ENCODE measurements around the gene ALG1. TPM values are rescaled to one million over a fixed set of nuclear protein-coding genes. Genes with fewer than 3 reads are reported as not detected.
"Not testable (repeated sequence)": the region's sequence is repeated elsewhere in the genome, so short reads cannot be mapped to it uniquely, and the experiment has no call there.

ALG1 gene
- total RNA-seq, 1 experiment from 2014 or later, result 14.9 TPM

DNA sequence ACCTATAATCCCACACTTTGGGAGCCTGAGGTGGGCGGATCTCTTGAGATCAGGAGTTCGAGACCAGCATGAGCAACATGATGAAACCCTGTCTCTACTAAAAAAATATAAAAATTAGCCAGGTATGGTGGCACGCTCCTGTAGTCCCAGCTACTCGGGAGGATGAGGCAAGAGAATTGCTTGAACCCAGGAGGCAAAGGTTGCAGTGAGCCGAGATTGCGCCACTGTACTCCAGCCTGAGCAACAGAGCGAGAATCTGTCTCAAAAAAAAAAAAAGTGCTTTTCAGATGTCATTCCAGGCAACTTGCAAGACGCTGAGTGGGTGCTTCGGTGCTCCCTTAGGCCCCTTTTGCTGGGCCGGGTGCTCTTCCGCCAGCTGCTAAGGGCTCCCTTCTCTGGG lies 27.1 kb upstream of the ALG1 start:
- DNase-seq (ENCODE audit: low spot score), result not testable (repeated sequence)

DNA sequence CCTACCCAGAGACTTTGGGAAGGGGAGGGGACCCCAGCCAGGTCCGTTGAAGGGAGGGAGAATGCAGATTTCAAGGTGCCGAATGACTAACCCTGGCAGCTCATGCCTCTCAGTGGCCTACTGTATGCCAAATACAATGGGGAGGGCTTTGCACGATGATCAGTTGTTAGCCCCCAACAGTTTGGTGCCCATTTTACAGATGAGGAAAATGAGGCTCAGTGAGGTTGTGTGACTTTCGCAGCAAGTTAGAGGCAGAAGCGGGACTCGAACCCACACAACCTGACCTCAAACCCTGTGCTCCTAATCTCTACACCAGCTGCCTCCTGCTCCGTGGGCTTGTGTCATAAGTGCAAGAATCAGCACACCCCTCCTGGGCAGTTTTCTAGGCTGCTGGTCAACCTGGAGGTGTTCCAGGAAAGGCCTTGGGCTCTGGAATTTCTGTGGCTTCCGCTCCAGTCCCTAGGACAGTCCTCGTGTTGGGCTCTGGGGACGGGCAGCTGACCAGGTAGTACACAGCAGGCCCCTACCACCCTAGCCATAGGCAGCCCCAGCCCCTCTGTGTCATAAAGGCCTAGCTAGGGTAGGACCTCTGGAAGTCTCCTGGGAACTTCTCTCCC lies 26.0 kb upstream of the ALG1 start:
- DNase-seq (ENCODE audit: low spot score), result no peak

DNA sequence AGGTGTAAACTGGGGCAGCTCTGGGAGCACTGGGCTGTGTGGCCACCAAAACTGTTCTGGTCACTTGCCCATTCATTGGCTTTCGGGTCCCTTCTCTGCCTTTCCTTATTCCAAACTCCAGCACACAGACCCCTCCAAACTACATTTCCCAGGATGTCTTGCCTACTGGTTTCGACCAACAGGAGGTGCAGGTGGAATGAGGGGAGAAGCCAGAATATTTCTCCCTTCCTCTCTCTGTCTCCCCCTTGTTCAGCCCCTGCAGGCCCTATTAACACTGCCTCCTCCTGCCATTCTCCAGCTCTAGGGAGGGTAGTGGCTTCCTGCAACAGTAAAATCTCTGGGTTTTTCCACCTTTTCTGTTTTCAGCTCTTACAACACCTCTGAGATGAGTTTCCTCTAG lies 24.7 kb upstream of the ALG1 start:
- DNase-seq (ENCODE audit: low spot score), result no peak

DNA sequence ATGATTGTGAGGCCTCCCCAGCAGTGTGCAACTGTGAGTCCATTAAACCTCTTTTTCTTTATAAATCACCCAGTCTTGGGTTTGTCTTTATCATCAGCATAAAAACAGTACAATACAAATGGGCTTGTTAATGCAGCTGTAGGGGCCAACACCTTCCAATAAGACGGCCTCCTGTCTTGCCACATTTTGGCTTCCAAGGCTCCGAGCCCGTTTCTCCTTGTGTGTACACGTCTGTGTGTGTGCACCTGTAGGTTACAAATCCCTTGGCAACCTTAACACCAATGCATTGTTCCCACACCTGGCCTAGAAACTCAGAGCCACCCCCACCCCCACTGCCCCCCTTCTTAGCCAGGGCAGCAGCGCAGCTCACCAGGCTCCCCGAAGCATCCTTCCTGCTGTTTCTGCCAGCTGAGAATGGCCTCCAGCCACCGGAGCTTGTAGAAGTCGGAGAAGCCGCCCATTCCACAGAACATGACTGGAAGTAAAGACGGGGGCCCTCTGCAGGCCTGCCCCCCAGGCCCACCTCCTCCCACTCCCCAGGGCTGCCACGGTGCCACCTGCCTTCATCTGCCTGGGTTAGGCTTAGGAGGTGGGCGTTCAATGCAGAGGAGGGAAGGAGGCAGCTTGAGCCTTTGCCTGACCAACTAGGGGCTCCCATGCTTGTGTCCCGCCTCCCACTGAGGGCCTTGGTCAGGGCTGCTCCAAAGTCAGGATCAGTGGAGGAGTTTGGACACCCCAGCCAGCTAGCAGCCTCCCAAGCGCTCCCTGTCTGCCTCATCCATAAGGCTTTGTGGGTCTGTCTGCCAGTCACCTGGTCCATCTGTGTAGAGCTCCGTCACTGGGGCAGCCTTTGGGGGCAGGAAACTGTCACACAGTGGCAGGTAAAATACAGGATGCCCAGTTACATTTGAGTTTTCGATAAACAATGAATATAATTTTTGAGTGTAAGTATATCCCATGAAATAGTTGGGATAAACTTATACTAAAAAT lies 16.5 kb upstream of the ALG1 start:
- DNase-seq (ENCODE audit: low spot score), result no peak

DNA sequence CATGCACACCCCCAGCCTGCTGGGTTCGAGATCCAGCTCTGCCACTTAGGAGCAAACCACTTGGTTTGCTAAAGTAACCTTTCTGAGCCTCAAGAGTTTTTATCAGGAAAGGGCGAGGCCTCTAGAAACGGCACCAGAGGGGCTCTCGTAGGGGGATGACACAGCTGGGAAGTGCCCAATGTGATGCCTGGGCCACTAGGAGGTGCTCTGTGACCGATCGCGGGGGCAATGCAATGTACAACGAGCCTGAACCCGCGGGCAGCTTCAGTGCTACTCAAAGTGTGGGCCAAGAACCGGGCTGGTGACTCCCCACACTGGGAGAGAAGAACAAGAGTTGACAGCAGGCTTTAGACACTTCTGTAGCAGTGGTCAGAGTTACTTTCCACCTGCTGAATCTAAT lies 15.3 kb upstream of the ALG1 start:
- DNase-seq (ENCODE audit: low spot score), result no peak

DNA sequence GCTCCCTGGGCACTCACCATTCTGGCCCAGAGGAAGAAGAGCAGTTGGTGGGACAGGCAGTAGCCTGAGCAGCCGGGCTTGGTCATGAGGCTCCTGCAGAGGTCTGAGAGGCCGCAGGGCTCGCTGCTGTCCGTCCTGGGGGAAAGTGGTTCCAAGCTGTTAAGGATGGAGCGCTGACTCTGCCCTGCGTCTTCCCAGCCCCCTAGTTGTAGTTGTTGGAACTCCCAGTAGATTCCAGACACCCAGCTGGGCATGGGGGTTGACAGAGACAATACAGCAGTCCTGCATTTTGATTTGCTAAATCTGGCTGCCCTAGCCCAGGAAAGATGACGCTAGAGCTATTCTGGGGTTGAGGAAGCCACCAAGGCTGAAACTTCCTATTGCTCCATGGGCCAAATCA lies 13.2 kb upstream of the ALG1 start:
- DNase-seq (ENCODE audit: low spot score), result no peak

DNA sequence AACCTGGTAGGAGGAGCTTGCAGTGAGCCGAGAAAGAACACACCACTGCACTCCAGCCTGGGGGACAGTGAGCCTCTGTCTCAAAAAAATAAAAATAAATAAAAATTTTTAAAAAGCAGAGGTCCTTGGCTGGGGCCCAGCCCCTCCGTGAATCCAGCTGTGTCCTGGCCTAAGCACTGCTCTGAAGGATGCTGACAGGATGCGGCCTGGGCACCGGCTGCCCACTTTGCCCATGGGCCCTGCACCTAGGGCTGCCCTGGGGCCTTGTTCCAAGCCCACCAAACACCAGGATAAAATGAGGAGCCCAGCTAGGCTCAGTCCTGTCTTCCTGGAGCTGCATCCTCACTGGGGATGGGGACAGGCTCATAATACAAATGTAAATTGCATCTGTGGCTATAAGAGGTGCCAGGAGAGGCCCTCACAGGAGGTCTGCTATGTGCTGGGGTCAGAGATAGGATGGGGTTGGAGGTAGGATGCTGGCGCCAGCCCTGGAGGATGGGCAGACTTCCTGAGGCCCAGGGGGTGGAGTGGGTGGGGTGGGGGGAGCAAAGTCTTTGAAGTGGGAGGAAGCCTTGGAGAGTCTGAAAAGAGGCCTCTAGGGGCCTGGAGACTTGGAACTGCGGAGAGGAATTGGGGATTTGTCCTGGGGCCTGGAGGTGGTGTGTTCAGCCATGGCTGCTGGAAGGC lies 12.1 kb upstream of the ALG1 start:
- no peak for DNase-seq (ENCODE audit: low spot score)

DNA sequence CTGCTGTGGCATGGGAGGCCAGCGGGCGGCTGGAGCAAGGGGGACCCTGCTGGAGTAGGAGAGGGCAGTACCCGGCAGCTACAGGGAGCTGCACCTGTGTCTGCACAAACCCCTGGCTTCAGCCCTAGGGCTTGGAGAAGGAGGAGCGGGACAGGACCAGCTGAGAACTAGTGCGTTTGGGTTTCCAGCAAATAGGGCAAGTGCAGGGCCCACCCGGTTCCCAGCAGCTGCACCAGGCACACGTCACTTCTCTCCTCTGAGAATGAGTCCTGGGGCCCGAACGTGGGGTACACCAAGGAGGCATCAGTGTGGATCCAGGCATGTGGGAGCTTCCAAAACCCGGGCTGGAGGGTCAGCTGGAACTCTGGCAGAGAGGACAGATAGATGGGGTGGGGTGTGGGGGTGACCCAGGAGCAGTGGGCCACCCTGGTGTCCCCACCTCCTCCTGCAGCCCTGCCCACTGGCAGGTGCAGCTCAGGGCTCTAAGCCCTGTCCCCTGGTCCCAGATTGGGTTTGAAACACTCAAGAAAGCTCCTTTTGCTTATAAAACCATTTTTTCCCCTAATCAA lies 11.5 kb upstream of the ALG1 start:
- no peak for DNase-seq (ENCODE audit: low spot score)

DNA sequence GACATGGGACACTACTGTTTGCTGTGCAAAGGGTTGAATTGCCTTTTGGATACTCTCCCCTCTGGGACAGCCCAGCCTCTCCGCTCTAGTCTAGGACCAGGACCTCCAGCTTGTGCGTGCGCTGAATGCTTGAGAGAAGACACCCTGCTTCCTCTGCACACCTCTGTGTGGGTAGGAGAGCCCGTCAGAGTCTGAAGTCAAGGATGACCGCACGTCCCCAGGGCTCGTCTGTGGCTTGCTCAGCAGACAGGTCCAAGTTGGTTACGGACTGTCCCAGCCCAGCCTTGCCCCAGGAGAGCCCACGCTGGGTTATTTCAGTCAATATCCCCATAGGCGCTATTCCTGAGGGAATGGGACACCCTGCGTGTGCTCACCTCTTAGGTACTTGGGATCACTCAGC lies 9.6 kb upstream of the ALG1 start:
- DNase-seq (ENCODE audit: low spot score), result no peak

DNA sequence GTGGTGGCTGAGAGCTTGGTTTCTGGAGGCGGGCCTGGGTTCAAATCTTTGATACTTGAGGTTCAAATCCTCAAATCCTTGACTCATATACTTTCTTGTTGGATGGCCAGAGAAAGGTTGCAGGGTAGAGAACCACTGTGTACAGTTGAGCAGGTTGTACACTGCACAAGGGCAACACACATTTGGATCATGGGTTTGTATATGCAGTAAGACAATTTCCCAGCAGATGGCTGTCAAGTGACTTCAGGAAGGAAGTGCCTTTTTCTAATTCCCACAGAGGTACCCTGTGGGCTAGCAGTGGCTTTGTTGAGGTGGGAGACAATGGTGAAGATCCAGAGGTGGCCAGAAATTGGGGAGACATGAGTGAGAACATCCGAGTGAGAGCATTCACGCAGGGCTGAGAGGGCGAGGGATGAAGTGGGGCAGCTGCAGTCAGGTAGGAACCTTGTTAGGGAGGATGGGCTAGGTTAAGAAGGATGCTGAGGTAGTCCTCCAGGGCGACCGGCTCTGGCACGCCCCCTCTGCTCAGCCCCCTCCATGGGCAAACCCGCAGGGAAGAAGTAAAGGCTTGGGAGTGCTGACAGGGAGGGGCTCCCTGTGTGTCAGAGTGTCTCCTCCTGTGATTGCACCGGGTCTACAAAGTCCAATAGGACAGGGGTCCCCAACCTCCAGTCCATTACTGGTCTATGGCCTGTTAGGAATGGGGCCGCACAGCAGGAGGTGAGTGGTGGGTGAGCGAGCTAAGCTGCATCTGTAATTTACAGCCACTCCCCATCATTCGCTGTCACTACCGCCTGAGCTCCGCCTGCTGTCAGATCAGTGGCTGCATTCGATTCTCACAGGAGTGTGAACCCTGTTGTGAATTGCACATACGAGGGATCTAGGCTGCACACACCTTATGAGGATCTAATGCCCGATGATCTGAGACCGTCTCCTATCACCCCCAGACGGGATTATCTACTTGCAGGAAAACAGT lies 8.6 kb upstream of the ALG1 start:
- DNase-seq (ENCODE audit: low spot score), result no peak

DNA sequence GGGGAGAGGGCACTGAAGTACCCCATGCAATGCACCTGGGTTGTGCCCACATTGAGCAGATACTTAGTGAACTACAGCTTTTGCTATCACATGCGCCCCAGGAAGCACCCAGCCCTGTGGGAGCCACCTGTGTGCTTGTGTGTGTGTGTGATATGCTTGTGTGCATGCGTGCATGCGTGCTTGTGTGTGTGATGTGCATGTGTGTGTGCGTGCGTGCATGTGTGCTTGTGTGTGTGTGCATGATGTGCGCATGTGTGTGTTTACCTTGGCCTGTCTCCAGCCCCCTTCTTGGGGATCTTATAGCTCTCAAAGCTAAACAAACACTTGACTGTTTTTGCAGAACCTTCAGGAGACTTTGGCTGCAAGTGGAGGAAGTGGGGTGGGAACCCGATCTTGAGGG lies 6.7 kb upstream of the ALG1 start:
- peak; percentile 27 for DNase-seq (ENCODE audit: low spot score)

DNA sequence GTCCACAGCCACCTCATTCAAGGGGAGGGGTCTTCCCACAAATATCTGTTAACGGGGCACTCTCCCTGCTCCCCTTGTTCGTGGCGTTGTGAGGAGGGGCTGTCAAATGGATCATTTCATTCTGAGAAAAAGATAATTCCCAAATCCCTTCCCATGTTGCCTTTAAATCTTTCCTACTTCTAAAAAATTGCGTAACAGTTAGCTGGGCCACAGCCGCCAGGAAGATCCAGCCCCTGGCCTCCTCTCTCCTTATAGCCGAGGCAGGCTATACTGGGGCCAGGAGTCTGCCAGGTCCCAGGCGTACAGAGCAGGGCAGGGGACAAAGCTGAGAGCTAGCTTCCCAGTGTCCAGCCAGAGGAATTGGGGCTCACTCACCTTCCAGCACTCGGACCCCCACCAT lies 6.3 kb upstream of the ALG1 start:
- DNase-seq (ENCODE audit: low spot score), result no peak

DNA sequence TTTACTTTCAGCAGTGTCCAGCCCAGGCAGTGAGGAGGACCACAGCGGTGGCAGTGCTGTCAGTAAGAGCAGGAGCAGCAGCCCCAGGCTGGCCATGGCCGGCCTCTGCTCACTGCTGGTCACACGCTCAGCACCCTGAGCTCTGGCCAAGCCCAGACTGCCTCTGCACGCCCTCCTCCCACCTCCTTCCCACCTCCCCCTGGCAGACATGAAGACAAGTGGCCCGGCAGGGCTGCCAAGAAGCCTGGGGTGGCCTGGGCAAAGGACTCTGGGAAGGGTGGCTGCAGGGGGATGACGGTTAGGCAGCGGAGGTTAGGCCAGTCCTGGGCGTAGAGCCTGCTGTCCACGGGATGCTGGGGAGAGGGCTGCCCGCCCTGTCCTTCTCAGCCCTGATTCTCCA lies 5.8 kb upstream of the ALG1 start, which contains the start of gene C16orf89:
Gene C16orf89, minus strand, starts transcription at position 144 of the 400 bp plus-strand sequence. Its CDS starts 48 bp downstream, at position 96.
- no peak for DNase-seq (ENCODE audit: low spot score)

DNA sequence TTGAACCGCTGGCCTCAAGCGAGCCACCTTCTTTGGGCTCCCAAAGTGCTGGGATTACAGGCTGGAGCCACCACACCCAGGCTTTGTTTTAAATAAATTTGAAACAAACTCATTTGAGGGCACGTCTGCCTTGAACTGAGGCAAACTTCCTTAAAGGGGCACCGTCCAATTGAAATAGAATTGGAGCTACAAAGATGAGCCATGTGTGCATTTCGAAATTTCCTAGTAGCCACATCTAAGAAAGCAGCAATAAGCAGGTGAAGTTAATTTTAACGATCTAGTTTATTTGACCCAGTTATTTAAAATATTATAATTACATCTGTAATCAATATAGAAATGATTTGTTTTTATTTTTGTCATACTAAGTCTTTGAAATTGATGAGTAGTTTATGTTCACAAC lies 5.1 kb upstream of the ALG1 start:
- DNase-seq (ENCODE audit: low spot score), result no peak

DNA sequence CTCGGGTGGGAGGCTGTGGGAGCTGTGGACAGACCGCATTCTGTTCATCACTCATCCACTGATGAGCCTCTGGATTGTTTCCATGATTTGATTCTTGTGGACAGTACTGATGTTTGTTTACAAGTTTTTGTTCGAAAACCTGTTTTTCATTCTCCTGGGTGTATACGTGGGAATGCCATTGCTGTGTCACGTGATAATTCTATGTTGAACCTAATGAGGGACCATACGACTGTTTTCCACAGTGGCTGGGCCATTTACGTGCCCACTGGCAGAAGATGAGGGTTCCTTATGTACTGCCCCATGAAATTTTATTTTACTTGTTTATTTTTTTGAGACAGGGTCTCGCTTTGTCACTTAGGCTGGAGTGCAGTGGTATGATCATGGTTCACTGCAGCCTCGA lies 2.6 kb upstream of the ALG1 start:
- no peak for DNase-seq (ENCODE audit: low spot score)

DNA sequence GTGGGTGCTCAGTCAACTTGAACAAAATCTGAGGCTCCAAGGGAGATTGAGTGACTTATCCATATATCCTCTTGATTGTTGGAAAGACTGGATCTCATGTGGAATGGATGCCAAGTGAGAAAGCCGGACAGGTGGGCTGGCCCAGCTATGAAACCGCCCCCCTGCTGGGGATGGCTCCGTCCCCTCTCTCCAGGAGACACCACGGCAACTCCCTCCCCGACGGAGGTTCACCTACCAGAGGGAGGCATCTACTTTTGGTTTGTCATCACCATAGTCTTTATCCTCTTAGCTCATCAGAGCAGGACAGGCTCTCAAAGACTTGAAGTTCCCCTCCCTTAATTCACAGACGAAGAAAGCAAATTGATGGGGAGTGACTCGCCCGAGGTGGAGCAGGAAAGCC lies 1.8 kb upstream of the ALG1 start:
- DNase-seq (ENCODE audit: low spot score), result no peak

DNA sequence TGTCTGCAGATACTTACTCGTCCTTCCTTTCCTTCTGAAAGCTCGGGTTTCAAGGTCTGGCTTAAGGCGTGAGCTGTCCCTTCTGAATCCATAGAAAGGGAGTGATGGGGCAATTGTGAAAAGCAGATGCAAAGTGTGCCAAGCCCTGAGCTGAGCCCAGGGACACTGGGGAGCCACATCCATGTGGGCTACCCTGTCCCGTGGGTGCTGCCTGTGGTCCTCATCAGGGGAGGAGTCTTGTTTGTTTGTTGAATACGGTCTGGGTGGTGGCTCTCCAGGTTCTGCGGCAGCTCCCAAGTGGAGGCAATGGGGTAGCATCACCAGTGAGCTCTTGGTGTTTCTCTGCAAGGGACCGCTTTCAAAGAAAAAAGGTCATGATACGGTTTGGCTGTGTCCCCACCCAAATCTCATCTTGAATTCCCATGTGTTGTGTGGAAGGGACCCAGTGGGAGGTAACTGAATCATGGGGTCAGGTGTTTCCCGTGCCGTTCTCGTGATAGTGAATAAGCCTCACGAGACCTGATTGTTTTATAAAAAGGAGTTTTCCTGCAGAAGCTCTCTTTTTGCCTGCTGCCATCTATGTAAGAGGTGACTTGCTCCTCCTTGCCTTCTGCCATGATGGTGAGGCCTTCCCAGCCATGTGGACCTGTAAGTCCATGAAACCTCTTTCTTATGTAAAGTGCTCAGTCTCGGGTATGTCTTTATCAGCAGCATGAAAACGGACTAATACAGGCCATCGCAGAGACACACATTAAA lies 1.0 kb upstream of the ALG1 start:
- no peak for DNase-seq (ENCODE audit: low spot score)

DNA sequence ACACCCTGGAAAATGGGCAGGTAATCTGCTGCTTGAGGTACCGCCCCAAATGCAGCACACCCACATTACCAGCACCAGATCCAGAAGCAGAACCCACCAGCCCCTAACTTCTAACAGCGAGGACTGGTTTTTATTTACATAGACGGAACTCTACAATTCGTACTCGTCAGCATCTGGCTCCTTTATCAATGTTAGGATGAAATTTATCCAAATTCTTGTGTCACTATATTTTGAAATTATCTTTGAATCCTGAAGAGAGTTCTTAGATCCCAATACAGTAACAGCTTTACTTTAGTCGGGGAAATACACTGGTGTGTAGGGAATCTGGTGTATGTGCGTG lies 332 bp upstream of the ALG1 start:
- no peak for DNase-seq (ENCODE audit: low spot score)

DNA sequence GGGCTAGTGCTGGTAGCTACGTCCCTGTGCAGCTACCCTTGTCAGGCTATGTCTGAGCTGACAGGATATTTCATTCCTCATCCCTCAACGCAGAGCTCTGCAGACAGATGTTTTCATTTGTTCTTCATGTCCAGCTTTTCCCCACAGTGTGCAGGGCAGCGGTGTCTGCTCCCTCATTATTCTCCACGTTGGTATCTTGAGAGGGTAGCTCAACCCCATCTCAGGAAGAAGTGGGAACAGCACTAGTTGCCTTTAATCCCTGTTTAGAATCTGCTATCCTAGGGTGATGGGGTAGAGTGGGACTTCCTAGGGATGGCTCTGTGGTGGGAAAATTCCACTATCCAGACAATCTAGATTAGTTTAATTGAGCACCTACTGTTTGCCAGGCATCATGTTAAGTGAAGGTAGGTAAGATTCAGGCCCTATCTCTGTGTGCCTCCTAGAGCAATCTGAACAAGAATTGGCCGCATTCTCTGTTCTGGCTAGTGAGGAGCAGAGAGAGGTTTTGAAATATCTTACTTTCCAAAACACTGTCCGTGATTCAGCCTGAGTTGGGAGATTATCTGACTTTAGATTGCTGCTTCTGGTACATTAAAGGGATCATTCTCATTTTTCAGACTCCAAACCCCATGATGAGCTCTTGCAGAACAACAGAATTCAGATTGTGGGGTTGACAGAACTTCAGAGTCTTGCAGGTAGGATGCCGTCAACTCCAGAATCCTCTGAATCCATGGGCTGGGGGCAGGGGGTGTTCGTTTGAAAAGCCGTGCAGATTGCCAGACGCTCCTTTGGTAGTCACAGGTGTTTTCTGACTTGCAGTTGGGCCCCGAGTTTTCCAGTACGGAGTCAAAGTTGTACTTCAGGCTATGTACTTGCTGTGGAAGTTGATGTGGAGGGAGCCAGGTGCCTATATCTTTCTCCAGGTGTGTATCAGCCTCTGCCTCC lies 963 bp downstream of the ALG1 start:
- DNase-seq (ENCODE audit: low spot score), result no peak
